Hepatocyte (in vitro differentiated cells): ENCODE measurements around the gene MCM3.

ENCODE experiments used
- CTCF ChIP-seq: fragments of 200-600 bp; sonication (generic); IDR thresholded peaks from 2 replicates; pipeline ENCODE4 v1.5.1; 2016; ENCODE audit warnings: antibody characterized with exemption, mild to moderate bottlenecking; ENCODE audit not compliant: poor library complexity
- EZH2 ChIP-seq: fragments of 200-600 bp; sonication (generic); IDR thresholded peaks from 2 replicates; pipeline ENCODE4 v1.6.1; 2016; ENCODE audit warnings: antibody characterized with exemption, mild to moderate bottlenecking, borderline replicate concordance
- EZH2phosphoT487 ChIP-seq: fragments of 200-600 bp; sonication (generic); IDR thresholded peaks from one replicate; pipeline ENCODE4 v1.6.1; 2018; ENCODE audit warnings: antibody characterized with exemption, mild to moderate bottlenecking, low read depth, moderate library complexity; ENCODE audit not compliant: unreplicated experiment, severe bottlenecking

GRCh38 chr6:52263709-52264540, 20.6 kb downstream of the MCM3 start:
- TF ChIP-seq CTCF (peak; percentile 97), EZH2 (no peak), EZH2phosphoT487 (no peak)
